ENCODE measurements around the gene SLC4A1.

SLC4A1 gene

GRCh38 chr17:44307387-44308186 lies 39.7 kb upstream of the SLC4A1 start:
- TF ChIP-seq GLIS3 (CRISPR knock-in tag; IDR thresholded peaks at IDR 0.05) (no peak), CSDC2 (CRISPR knock-in tag; IDR thresholded peaks at IDR 0.05) (0 out of 2 replicates have a peak, but pooled peaks have one; percentile 27), ESRRG (CRISPR knock-in tag; IDR thresholded peaks at IDR 0.05) (no peak), TCF4 (CRISPR knock-in tag; IDR thresholded peaks at IDR 0.05; ENCODE audit: borderline replicate concordance) (peak; percentile 48; the same call in 1 of the 2 replicates), TSHZ2 (CRISPR knock-in tag; IDR thresholded peaks at IDR 0.05) (peak; percentile 49; the same call in 1 of the 2 replicates), PATZ1 (CRISPR knock-in tag; IDR thresholded peaks at IDR 0.05; ENCODE audit: borderline replicate concordance) (0 out of 2 replicates have a peak, but pooled peaks have one; percentile 41), ZFP3 (CRISPR knock-in tag; IDR thresholded peaks at IDR 0.05) (no peak)
- peak; percentile 90 for ATAC-seq

DNA sequence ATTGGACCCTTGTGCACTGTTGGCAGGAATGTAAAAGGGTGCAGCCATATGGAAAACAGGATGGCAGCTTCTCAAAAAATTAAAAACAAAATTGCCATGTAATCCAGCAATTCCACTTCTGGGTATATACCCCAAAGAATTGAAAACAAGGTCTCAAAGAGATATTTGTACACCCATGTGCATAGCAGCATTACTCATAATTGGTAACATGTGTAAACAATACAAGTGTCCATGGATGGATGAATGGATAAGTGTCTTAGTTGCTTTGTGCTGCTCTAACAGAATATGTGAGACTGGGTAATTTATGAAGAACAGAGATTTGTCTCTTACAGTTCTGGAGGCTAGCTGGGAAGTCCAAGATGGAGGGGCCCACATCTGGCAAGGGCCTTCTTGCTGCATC lies 36.7 kb upstream of the SLC4A1 start:
- TF ChIP-seq, protein P1, sequence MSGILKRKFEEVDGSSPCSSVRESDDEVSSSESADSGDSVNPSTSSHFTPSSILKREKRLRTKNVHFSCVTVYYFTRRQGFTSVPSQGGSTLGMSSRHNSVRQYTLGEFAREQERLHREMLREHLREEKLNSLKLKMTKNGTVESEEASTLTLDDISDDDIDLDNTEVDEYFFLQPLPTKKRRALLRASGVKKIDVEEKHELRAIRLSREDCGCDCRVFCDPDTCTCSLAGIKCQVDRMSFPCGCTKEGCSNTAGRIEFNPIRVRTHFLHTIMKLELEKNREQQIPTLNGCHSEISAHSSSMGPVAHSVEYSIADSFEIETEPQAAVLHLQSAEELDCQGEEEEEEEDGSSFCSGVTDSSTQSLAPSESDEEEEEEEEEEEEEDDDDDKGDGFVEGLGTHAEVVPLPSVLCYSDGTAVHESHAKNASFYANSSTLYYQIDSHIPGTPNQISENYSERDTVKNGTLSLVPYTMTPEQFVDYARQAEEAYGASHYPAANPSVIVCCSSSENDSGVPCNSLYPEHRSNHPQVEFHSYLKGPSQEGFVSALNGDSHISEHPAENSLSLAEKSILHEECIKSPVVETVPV (CRISPR knock-in tag; IDR thresholded peaks at IDR 0.05), result no peak

GRCh38 chr17:44297975-44298374 lies 30.0 kb upstream of the SLC4A1 start:
- TF ChIP-seq PPARA (CRISPR knock-in tag; IDR thresholded peaks at IDR 0.05; ENCODE audit: borderline replicate concordance), result no peak
- no peak for TF ChIP-seq OSR1 (CRISPR knock-in tag; IDR thresholded peaks at IDR 0.05)
- no peak for TF ChIP-seq ARNTL (CRISPR knock-in tag; IDR thresholded peaks at IDR 0.05; ENCODE audit: borderline replicate concordance, low read depth)
- no peak for TF ChIP-seq ISL1 (CRISPR knock-in tag; IDR thresholded peaks at IDR 0.05)
- no peak for TF ChIP-seq ZNF70 (CRISPR knock-in tag; IDR thresholded peaks at IDR 0.05)
- no peak for TF ChIP-seq TCF4 (CRISPR knock-in tag; IDR thresholded peaks at IDR 0.05; ENCODE audit: borderline replicate concordance)
- TF ChIP-seq CREB5 (CRISPR knock-in tag; IDR thresholded peaks at IDR 0.05; ENCODE audit: low read depth), result no peak
- TF ChIP-seq PATZ1 (CRISPR knock-in tag; IDR thresholded peaks at IDR 0.05; ENCODE audit: borderline replicate concordance), result no peak
- no peak for TF ChIP-seq POU6F1 (CRISPR knock-in tag; IDR thresholded peaks at IDR 0.05; ENCODE audit: borderline replicate concordance, low read depth)
- TF ChIP-seq SNAI2 (CRISPR knock-in tag; IDR thresholded peaks at IDR 0.05), result no peak
- TF ChIP-seq GLIS3 (CRISPR knock-in tag; IDR thresholded peaks at IDR 0.05), result no peak
- TF ChIP-seq BACH2 (CRISPR knock-in tag; IDR thresholded peaks at IDR 0.05; ENCODE audit: borderline replicate concordance), result no peak
- TF ChIP-seq ZFP30 (CRISPR knock-in tag; IDR thresholded peaks at IDR 0.05), result no peak
- TF ChIP-seq ZC3H10 (CRISPR knock-in tag; IDR thresholded peaks at IDR 0.05), result no peak
- TF ChIP-seq TOX (CRISPR knock-in tag; IDR thresholded peaks at IDR 0.05; ENCODE audit: borderline replicate concordance), result no peak
- no peak for TF ChIP-seq RARB (CRISPR knock-in tag; IDR thresholded peaks at IDR 0.05)
- no peak for ATAC-seq

More for the DNA sequence above, 36.7 kb upstream of the SLC4A1 start:
- no peak for ATAC-seq

Measured in SK-N-SH treated with all-trans-retinoic acid at 6 μM for 48 hours (cell line).